Measurements from ENCODE around the gene TYMS. TPM values are rescaled to one million over a fixed set of nuclear protein-coding genes. Genes with fewer than 3 reads are reported as not detected.

Gene TYMS
- total and polyA plus RNA-seq, 2 donors (not counting 3 experiments of a cell fraction or from before 2014, with no cell fraction given) = 136 to 200 TPM

- intact Hi-C loops (cut with micrococcal nuclease) = loop anchor here (5.0 kb wide), 2 partner anchors 91 to 121 kb away; no protein-coding TSS in a partner anchor
- ChIA-PET POLR2A (no interaction called here), CTCF (interaction anchor here (0.7 to 12.1 kb wide), 4 partner anchors 36 to 326 kb away, joined by 3 to 652 read pairs (median 42); no protein-coding TSS in a partner anchor)
- Histone ChIP-seq H3K4me2 (ENCODE audit: insufficient read depth, low read length) (no peak overlapping the region), H3K27ac (ENCODE audit: insufficient read depth, low read depth, low read length) (no peak overlapping the region), H3K27me3 (ENCODE audit: control insufficient read depth in 2 of 2, insufficient read depth in 2 of 2, low read length in 2 of 2) (no peaks in the 10 kb centered on the region), H3K9ac (replicated peaks; ENCODE audit: extremely low read depth, insufficient read depth, low read length) (no peak overlapping the region), H3K9me1 (replicated peaks; ENCODE audit: control insufficient read depth, extremely low read depth, insufficient read depth, low read length) (no peaks in the 10 kb centered on the region), H3K4me3 (replicated peaks in 1 of 3; ENCODE audit: insufficient read depth in 1 of 3, low read depth in 1 of 3, low read length in 3 of 3) (no peak overlapping the region), H3K4me1 (ENCODE audit: control insufficient read depth, extremely low read depth, insufficient read depth, low read length) (no peaks in the 10 kb centered on the region), H2AFZ (ENCODE audit: low read depth, low read length) (no peak overlapping the region), H3K9me3 (replicated peaks; ENCODE audit: control insufficient read depth, insufficient read depth, low read length) (no peaks in the 10 kb centered on the region), H4K20me1 (replicated peaks; ENCODE audit: control insufficient read depth, extremely low read depth, insufficient read depth, low read length) (no peaks in the 10 kb centered on the region), H3K36me3 (ENCODE audit: control insufficient read depth in 2 of 2, extremely low read depth in 1 of 2, insufficient read depth in 2 of 2, low read length in 2 of 2) (no peaks in the 10 kb centered on the region), H3K79me2 (ENCODE audit: control insufficient read depth, insufficient read depth, low read length) (no peaks in the 10 kb centered on the region)
- no TSS peak for BruUV-seq (replicated peaks)
- no peak for TF ChIP-seq POLR2A (IDR thresholded peaks at IDR 0.05; ENCODE audit: low read depth, low read length)
- TF ChIP-seq MYC (IDR thresholded peaks at IDR 0.05; ENCODE audit: low read depth, low read length) = no peak
- TF ChIP-seq, protein P1, sequence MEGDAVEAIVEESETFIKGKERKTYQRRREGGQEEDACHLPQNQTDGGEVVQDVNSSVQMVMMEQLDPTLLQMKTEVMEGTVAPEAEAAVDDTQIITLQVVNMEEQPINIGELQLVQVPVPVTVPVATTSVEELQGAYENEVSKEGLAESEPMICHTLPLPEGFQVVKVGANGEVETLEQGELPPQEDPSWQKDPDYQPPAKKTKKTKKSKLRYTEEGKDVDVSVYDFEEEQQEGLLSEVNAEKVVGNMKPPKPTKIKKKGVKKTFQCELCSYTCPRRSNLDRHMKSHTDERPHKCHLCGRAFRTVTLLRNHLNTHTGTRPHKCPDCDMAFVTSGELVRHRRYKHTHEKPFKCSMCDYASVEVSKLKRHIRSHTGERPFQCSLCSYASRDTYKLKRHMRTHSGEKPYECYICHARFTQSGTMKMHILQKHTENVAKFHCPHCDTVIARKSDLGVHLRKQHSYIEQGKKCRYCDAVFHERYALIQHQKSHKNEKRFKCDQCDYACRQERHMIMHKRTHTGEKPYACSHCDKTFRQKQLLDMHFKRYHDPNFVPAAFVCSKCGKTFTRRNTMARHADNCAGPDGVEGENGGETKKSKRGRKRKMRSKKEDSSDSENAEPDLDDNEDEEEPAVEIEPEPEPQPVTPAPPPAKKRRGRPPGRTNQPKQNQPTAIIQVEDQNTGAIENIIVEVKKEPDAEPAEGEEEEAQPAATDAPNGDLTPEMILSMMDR (IDR thresholded peaks at IDR 0.05; ENCODE audit: extremely low read depth in 1 of 2, insufficient read depth in 1 of 2, low read depth in 1 of 2, low read length in 2 of 2) = no peak
- TF ChIP-seq FOS (IDR thresholded peaks at IDR 0.05; ENCODE audit: borderline replicate concordance, insufficient read depth, low read length) = no peak
- FAIRE-seq (peak; percentile 28), DNase-seq (ENCODE audit: low read depth, low spot score) (no peak)
- dilution Hi-C loops (cut with MboI; ENCODE audit: extremely low pct_ligation_motif_present, low sequenced_read_pairs) = no loop called here
Measured at GRCh38 chr18:618618-619017, 38.8 kb upstream of the TYMS start.

GRCh38 chr18:621291-622043 is 36.0 kb upstream of the TYMS start:
- Histone ChIP-seq H3K27me3 (ENCODE audit: control insufficient read depth in 2 of 2, insufficient read depth in 2 of 2, low read length in 2 of 2) (no peaks in the 10 kb centered on the region), H3K4me2 (ENCODE audit: insufficient read depth, low read length) (no peak overlapping the region)
- DNase-seq (ENCODE audit: low read depth, low spot score) = no peak

More at GRCh38 chr18:621291-622043, 36.0 kb upstream of the TYMS start:
- no peak overlapping the region for H3K9ac ChIP-seq (replicated peaks; ENCODE audit: extremely low read depth, insufficient read depth, low read length)
- H4K20me1 ChIP-seq (replicated peaks; ENCODE audit: control insufficient read depth, extremely low read depth, insufficient read depth, low read length) = no peaks in the 10 kb centered on the region
- no peaks in the 10 kb centered on the region for H3K4me1 ChIP-seq (ENCODE audit: control insufficient read depth, extremely low read depth, insufficient read depth, low read length)
- no peak overlapping the region for H3K27ac ChIP-seq (ENCODE audit: insufficient read depth, low read depth, low read length)
- no peak for FAIRE-seq
- dilution Hi-C loops (cut with MboI; ENCODE audit: extremely low pct_ligation_motif_present, low sequenced_read_pairs) = no loop called here
- H3K36me3 ChIP-seq (ENCODE audit: control insufficient read depth in 2 of 2, extremely low read depth in 1 of 2, insufficient read depth in 2 of 2, low read length in 2 of 2) = no peaks in the 10 kb centered on the region
- H3K4me3 ChIP-seq (replicated peaks in 1 of 3; ENCODE audit: insufficient read depth in 1 of 3, low read depth in 1 of 3, low read length in 3 of 3) = no peak overlapping the region
- H2AFZ ChIP-seq (ENCODE audit: low read depth, low read length) = no peak overlapping the region
- POLR2A ChIA-PET = no interaction called here
- H3K79me2 ChIP-seq (ENCODE audit: control insufficient read depth, insufficient read depth, low read length) = no peaks in the 10 kb centered on the region
- CTCF ChIA-PET = interaction anchor here (0.7 to 12.1 kb wide), 5 partner anchors 10 to 334 kb away, joined by 3 to 652 read pairs (median 4); no protein-coding TSS in a partner anchor
- no peaks in the 10 kb centered on the region for H3K9me1 ChIP-seq (replicated peaks; ENCODE audit: control insufficient read depth, extremely low read depth, insufficient read depth, low read length)
- BruUV-seq (replicated peaks) = no TSS peak
- intact Hi-C loops (cut with micrococcal nuclease) = no loop called here
- TF ChIP-seq GATA2 (IDR thresholded peaks at IDR 0.05; ENCODE audit: insufficient read depth, insufficient read length, low read depth, low read length) (no peak), POLR2A (IDR thresholded peaks at IDR 0.05; ENCODE audit: low read depth, low read length) (no peak), FOS (IDR thresholded peaks at IDR 0.05; ENCODE audit: borderline replicate concordance, insufficient read depth, low read length) (no peak), MAX (IDR thresholded peaks at IDR 0.05; ENCODE audit: insufficient read depth, insufficient read length) (no peak)
- H3K9me3 ChIP-seq (replicated peaks; ENCODE audit: control insufficient read depth, insufficient read depth, low read length) = no peaks in the 10 kb centered on the region
